Aorta (tissue), 5 donors: ENCODE measurements around the gene CSTB. TPM values are rescaled to one million over a fixed set of nuclear protein-coding genes. Genes with fewer than 3 reads are reported as not detected.

Source experiments
- ATAC-seq: fragments of 200-7000 bp; cut with Tn5 transposase; one replicate; pipeline ENCODE4 v1.9.1; 2022; ENCODE audit warnings: moderate library complexity; ENCODE audit not compliant: low FRiP score
- DNase-seq, 2 donors: peaks; one replicate each; pipeline ENCODE4 v3.0.0-alpha.2; 2020
- H3K27ac ChIP-seq, 2 donors: one replicate each; pipeline ENCODE4 v1.5.1; 2013; ENCODE audit warnings: low read length in 2 of 2, mild to moderate bottlenecking in 2 of 2, moderate library complexity in 2 of 2, control low read depth in 1 of 2, inconsistent platforms in 1 of 2, low read depth in 1 of 2
- H3K27me3 ChIP-seq, 2 donors: one replicate each; pipeline ENCODE4 v1.6.1; 2013; ENCODE audit warnings: control low read depth in 1 of 2, low read length in 1 of 2, mild to moderate bottlenecking in 1 of 2, moderate library complexity in 1 of 2; ENCODE audit not compliant: insufficient read depth in 2 of 2, control insufficient read depth in 1 of 2
- H3K36me3 ChIP-seq, 2 donors: one replicate each; pipeline ENCODE4 v1.6.1; 2013; ENCODE audit warnings: control low read depth in 1 of 2, low read length in 1 of 2, mild to moderate bottlenecking in 1 of 2; ENCODE audit not compliant: insufficient read depth in 2 of 2, control insufficient read depth in 1 of 2
- H3K4me1 ChIP-seq, 2 donors: one replicate each; pipeline ENCODE4 v1.6.1; 2013; ENCODE audit warnings: low read length in 2 of 2, control low read depth in 1 of 2, mild to moderate bottlenecking in 1 of 2, moderate library complexity in 1 of 2; ENCODE audit not compliant: insufficient read depth in 2 of 2, control insufficient read depth in 1 of 2
- H3K4me3 ChIP-seq, 2 donors: one replicate each; pipeline ENCODE4 v1.5.1; 2013; ENCODE audit warnings: low read length in 2 of 2, control low read depth in 1 of 2, mild to moderate bottlenecking in 1 of 2
- H3K9me3 ChIP-seq: one replicate; pipeline ENCODE4 v1.6.1; 2013; ENCODE audit warnings: mild to moderate bottlenecking, low read length; ENCODE audit not compliant: control insufficient read depth
- WGBS, 2 donors: extraction: QIAGEN DNeasy Blood & Tissue Kit; methylation state at CpG; one replicate each; pipeline ENCODE4 v1.1.7; 2013; 5-methylcytosine and 5-hydroxymethylcytosine counted together
- intact Hi-C, 2 donors: fragments of 100-400 bp; cut with DNase I; formaldehyde crosslinking; loops; one replicate each; pipeline versions ENCODE4 v1.14.2 to v1.15.0; 2022
- polyA plus RNA-seq, 2 donors: library from polyadenylated mRNA; stranded (reverse); fragments of 200-250 nt; gene quantifications; one replicate each; pipeline ENCODE4 v1.2.3, GENCODE V29; 2013
- total RNA-seq, 2 donors: library from RNA; stranded (reverse); fragmentation: NEBNext Ultra II Directional; extraction: Animal tissue kit (Norgen Biotek cat#: 25700); gene quantifications; one replicate each; pipeline ENCODE4 v1.2.1, GENCODE V29; 2021
- donor health status: healthy with polysubstance abuse.
- donor health status: Bipolar disorder and iron deficiency.
- donor health status: DM: no; HTN: no; CAD: no.
- donor health status: DM: no; HTN: no; CAD: no.
- donor health status: DM: yes; HTN: yes; CAD: no.

Gene CSTB
- total and polyA plus RNA-seq, 4 donors = 30.3 to 71.6 (median 44.4) TPM

DNA sequence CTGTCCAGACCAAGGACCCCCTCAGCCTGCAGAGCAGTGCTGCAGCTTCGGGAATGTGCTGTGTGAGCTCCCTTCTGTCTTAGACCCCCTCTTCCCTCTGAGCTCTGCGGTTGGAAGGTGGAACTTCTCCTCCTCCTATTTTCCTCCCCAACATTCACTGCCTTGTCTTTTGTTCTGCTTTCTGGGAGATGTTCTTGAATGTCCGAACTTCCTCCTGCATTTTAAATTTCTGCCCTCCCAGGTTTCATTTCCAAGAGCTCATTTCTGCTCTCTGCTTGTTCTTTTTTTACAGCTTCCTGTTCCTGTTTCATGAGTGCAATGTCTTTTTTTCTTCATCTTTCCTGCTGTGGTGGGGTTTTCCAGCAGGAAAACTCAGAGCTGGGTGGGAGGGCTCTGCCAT is 42.6 kb upstream of the CSTB start:
- no peak overlapping the region for H3K4me3 ChIP-seq
- H3K9me3 ChIP-seq = no peaks in the 10 kb centered on the region
- peaks cover 0 to 2% of the 10 kb centered on the region in 2 donors for H3K36me3 ChIP-seq
- 83 to 94% methylated on average over 3 of the region's 3 CpGs for WGBS, 2 donors
- ATAC-seq (no peak), DNase-seq (peak in 1 of 2 donors; percentile 27)
- H3K27me3 ChIP-seq = no peaks in the 10 kb centered on the region
- intact Hi-C loops = no loop called here
- no peak overlapping the region for H3K27ac ChIP-seq
- H3K4me1 ChIP-seq = no peaks in the 10 kb centered on the region

DNA sequence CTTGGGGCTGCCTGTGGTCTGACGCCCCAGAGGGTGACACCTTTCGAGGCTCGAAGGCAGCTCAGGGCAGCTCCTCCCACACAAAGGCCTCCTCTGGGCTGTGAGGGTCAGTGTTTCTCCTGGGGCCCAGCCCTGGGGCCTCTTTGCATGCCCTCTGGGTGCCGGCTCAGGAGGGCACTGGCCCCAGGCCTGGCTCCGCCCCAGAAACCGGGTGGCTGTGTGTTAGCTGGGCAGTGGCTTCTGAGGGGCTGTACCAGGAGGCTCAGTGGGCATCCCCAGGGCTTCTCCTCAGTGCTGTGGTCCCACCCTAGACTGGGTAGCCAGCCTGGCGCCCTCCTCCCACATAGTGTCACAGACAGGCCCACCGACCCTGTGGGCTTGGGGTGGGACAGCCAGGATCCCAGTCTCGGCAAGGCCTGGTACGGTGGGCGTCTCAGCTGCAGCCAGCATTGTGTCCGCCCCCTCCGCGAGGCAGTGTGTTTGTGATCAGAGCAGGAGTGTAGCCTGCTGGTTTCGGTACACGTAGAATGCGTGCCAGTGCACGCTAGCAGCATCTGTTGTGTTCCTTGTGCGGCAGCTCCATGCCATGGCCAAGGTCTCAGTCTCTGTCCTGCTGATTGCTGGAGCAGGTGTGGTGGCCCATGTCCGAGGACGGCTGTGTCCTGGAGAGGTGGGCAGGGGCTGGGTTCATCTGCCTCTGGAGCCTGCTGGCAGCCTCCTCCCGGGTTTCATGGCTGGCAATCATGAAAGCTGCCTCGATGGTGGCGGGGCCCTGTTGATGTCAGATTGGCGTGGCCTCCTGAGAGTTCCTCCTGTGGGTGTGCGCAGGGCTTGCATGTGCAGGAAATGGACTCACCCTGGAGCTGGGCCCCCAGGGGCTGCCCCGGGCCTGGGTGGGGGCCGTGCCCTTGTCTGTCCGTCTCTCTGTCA is 41.3 kb upstream of the CSTB start:
- Histone ChIP-seq H3K36me3 (peaks cover 0 to 2% of the 10 kb centered on the region in 2 donors), H3K4me3 (no peak overlapping the region), H3K27me3 (no peaks in the 10 kb centered on the region), H3K27ac (no peak overlapping the region), H3K9me3 (no peaks in the 10 kb centered on the region), H3K4me1 (no peaks in the 10 kb centered on the region)
- no peak for ATAC-seq
- intact Hi-C loops = no loop called here
- DNase-seq = peak in 1 of 2 donors; percentile 46
- WGBS, 2 donors = 89% methylated on average over 29 of the region's 29 CpGs

DNA sequence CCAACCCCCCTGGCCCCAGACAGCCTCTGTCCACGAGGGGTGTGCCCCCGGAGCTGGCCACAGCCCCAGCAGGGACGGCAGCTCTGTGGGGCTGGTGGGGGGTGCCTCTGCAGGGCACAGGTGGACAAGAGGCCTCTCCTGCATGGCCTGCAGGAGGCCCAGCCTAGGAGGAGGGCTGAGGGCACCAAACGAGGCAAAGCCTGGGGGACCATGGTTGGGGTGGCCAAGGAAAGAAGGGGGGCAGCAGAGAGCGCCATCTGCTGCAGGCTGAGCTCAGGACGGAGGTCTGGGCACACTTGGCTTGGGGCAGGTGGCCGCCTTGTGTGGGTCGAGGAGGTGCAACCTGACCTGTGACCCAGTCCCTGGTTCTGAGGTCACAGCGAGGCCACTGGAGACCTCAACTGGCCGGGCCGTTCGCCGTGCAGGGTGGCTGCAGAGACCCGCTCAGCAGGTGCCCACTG is 40.5 kb upstream of the CSTB start:
- Histone ChIP-seq H3K4me1 (no peaks in the 10 kb centered on the region), H3K9me3 (no peaks in the 10 kb centered on the region), H3K27me3 (no peaks in the 10 kb centered on the region), H3K4me3 (no peak overlapping the region), H3K27ac (no peak overlapping the region), H3K36me3 (peaks cover 0 to 2% of the 10 kb centered on the region in 2 donors)
- ATAC-seq (no peak), DNase-seq (peak in 1 of 2 donors; percentile 41)
- 76 to 79% methylated on average over 14 of the region's 14 CpGs for WGBS, 2 donors
- intact Hi-C loops = no loop called here

DNA sequence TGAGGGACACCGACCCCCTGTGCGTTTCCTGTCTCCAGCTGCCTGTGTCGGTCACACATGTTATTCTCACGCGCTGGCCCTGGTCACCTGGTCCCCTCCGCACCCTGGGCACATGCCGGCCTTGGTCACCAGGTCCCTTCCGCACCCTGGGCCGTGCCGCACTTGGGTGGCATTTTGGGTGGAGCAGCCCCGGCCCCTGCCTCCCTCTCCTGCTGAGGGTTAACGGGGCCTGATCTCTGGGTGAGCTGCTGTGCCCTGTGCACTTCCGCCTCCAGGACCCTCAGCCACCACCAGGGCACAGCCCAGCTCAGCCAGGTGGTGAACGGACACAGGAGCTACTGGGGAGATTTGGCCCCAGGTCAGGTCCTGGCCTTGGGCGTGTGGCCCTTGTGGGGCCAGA is 39.9 kb upstream of the CSTB start:
- ATAC-seq (no peak), DNase-seq (no peak)
- H3K27me3 ChIP-seq = no peaks in the 10 kb centered on the region

DNA sequence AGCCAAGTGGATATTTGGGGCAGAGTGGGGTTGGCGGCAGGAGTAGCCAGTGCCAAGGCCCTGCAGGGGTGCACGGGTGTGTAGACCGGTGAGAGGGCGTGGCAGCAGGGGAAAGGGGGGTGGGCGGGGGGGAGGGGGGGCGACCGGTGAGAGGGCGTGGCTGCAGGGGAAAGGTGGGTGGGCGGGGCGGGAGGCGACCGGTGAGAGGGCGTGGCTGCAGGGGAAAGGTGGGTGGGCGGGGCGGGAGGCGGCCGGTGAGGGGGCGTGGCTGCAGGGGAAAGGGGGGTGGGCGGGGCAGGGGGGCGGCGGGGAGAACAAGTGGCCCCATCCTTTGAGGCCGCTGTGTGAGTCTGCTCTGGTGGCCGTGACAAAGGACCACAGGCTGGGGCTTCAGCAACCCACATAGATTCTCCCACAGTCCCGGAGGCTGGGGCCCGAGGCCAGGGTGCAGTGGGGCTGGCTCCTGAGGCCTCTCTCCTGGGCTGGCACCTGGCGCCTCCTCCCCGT is 39.1 kb upstream of the CSTB start:
- Histone ChIP-seq H3K4me1 (no peaks in the 10 kb centered on the region), H3K4me3 (no peak overlapping the region), H3K9me3 (no peaks in the 10 kb centered on the region), H3K27me3 (no peaks in the 10 kb centered on the region), H3K36me3 (peaks cover 0 to 2% of the 10 kb centered on the region in 2 donors), H3K27ac (no peak overlapping the region)
- WGBS, 2 donors = 26 to 35% methylated on average over 10 to 27 of the region's 27 CpGs
- ATAC-seq (no peak), DNase-seq (no peak)
- intact Hi-C loops = no loop called here

More for the DNA sequence above, 39.9 kb upstream of the CSTB start:
- Histone ChIP-seq H3K36me3 (peaks cover 0 to 2% of the 10 kb centered on the region in 2 donors), H3K9me3 (no peaks in the 10 kb centered on the region), H3K4me3 (no peak overlapping the region), H3K27ac (no peak overlapping the region), H3K4me1 (no peaks in the 10 kb centered on the region)
- intact Hi-C loops = no loop called here
- WGBS, 2 donors = 92 to 95% methylated on average over 15 of the region's 15 CpGs

DNA sequence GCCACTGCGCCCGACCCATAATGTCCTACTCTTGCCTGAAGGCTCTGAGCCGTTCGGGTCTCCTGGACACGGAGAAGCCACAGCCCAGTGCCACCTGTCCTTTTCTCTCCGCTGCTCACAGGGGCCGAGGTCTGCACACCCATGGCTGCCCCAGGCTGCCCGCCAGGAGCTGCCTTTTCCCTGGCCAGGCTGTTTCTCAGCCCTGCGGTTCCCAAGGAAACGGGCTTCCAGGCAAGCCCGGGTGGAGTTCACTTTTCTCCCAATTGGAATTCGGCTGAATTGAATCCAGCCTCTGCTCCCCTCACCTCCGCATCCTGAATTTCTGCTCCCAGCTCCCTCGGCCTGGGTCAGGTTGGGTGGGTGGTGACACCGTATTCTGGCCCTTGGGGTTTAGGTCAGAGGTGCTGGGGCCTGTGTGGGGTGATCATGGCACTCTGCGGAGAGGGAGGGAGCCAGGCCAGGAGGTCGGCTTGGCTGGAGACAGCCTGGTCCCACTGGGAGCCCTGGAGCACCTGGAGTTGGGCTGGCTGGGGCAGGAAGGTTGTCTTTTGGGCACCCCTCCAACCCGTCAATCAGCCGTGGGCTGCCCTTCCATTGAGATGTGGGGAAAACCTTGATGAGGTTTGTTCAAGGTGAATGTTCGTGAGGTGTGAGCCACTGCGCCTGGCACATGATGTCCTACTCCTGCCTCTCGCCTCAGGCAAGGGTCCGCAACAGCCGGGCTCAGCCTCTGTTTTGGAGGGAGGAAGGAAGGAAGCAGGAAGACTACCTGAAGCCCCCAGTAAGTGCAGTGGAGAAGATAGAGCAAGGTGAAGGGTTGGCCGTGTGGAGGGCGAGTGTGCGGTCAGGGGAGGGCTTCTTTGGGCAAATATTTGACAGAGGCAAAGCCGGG is 38.4 kb upstream of the CSTB start:
- no peak for DNase-seq
- intact Hi-C loops = no loop called here
- Histone ChIP-seq H3K4me3 (no peak overlapping the region), H3K27me3 (no peaks in the 10 kb centered on the region), H3K9me3 (no peaks in the 10 kb centered on the region), H3K4me1 (no peaks in the 10 kb centered on the region), H3K36me3 (peaks cover 0 to 2% of the 10 kb centered on the region in 2 donors), H3K27ac (no peak overlapping the region)
- 64 to 71% methylated on average over 28 of the region's 28 CpGs for WGBS, 2 donors
- ATAC-seq = no peak

DNA sequence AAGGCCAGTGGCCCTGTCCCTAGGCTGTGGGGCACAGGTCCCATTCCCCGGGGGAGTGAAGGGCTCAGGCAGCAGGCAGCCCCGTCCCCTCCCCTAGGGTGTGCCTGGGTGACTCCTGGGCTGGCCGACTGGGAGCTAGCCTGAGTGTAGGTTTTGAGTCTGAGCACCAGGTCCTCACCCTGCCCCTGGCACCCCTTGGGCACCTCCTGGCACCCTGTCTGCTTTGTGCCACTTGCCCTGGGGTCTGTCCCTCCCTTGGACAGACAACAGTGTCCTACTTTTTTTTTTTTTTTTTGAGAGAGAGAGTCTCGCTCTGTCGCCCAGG is 37.5 kb upstream of the CSTB start:
- 90 to 92% methylated on average over 3 to 5 of the region's 5 CpGs for WGBS, 2 donors
- intact Hi-C loops = no loop called here
- no peaks in the 10 kb centered on the region for H3K9me3 ChIP-seq
- no peak overlapping the region for H3K27ac ChIP-seq
- no peak for ATAC-seq
- DNase-seq = no peak
- H3K27me3 ChIP-seq = no peaks in the 10 kb centered on the region
- no peaks in the 10 kb centered on the region for H3K4me1 ChIP-seq
- H3K4me3 ChIP-seq = no peak overlapping the region
- H3K36me3 ChIP-seq = peaks cover 0 to 2% of the 10 kb centered on the region in 2 donors

DNA sequence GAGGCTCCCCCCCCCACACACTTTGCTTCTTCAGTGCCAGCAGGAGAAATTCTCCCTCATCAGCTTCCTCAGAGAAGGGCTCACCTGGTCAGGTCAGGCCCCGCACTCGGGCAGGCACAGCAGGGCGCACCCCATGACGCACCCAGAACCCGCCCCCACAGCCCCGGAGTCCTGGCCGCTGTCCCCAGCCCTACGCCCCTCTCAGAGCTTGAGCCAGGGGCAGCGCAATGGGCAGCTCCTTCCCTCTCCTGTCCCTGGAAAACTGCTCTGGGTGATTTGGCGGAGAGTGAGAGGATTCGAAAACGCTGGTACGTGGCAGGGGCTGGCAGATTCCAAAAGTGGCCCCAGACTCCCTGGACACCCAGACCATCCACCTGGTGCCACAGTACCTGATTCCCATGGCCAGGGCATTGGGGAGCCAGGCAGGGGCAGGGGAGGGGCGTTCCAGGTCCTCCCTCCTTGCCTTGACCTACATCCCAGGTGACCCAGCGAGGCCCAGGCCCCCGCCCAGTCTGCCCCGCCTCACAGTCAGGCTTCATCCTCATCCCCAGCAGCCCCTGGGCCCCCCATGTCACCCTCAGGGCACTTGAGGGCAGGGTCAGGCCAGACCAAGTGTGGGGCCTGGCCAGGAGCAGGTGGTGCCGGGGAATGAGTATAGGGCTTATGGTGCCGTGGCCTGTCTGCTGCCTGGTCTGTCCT is 37.0 kb upstream of the CSTB start:
- Histone ChIP-seq H3K4me1 (no peaks in the 10 kb centered on the region), H3K27ac (no peak overlapping the region), H3K36me3 (no peaks in the 10 kb centered on the region), H3K27me3 (no peaks in the 10 kb centered on the region), H3K4me3 (no peak overlapping the region), H3K9me3 (no peaks in the 10 kb centered on the region)
- ATAC-seq (no peak), DNase-seq (no peak)
- 90 to 93% methylated on average over 18 to 19 of the region's 19 CpGs for WGBS, 2 donors
- intact Hi-C loops = no loop called here
